Hippocampal formation (tissue), 2 donors: ENCODE data around the gene MYDGF.
A peak's percentile ranks its signal among the peaks of the same experiment; 100 is the strongest.
"Not testable (repeated sequence)": the region's sequence is repeated elsewhere in the genome, so short reads cannot be mapped to it uniquely, and the experiment has no call there.

Experiments used
- DNase-seq, 2 donors: peaks; one replicate each; lab custom pipeline; 2025; lab: John Stamatoyannopoulos, UW

The MYDGF gene

DNA sequence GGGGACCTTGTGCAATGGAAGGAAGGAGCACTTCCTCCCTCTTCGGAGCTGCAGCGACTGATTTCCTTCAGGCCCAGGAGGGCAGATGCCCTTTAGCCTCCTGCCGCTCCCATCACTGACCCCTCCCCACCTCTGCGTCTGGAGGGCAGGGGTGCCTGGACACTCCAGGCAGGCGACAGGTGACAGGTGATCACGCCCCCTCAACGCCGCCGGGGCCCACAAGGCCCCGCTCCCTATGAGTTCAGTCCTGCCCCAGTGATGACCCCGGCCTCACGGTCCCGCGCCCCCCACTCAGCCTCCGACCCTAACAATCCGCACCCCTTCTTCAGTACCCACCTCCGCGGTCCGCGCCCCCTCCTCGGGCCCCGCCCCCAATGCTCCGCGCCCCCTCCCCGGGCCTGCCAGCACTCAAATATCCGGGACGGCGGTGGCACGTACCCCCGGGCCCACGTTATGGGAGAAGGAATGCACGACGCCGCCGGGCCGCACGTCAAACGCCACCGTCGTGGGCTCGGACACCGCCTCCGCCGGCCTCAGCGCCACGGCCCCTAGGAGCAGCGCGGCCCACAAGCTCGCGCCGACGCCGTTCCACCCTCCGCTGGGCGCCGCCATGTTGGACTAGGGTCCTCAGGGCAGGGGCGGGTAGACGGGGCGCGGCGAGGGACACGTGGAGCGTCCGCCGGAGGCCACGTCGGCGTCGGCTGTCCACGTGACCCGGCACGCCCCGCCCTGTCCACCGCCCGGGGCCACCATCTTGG is at the start of gene MYDGF:
Gene MYDGF, minus strand, starts transcription at position 620 of the 758 bp plus-strand sequence. Its CDS starts 8 bp downstream, at position 612.
- peak; percentile 83 to 85 for DNase-seq

DNA sequence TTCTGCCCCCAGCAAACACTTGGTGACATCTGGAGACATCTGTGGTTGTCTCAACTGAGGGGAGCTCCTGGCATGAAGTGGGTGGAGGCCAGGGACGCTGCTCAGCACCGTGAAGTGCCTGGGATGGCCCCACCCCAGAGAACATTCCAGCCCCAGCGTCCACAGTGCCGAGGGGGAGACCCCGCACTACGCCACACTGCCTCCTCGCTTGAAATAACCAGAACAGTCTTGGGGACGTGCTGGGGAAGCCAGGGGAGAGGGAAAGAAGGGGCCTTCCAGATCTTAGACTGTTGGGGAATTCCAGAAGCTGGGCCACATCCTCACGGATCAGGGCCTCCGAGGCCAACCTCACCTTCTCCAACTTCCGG is 49.3 kb upstream of the MYDGF start:
- no peak for DNase-seq

DNA sequence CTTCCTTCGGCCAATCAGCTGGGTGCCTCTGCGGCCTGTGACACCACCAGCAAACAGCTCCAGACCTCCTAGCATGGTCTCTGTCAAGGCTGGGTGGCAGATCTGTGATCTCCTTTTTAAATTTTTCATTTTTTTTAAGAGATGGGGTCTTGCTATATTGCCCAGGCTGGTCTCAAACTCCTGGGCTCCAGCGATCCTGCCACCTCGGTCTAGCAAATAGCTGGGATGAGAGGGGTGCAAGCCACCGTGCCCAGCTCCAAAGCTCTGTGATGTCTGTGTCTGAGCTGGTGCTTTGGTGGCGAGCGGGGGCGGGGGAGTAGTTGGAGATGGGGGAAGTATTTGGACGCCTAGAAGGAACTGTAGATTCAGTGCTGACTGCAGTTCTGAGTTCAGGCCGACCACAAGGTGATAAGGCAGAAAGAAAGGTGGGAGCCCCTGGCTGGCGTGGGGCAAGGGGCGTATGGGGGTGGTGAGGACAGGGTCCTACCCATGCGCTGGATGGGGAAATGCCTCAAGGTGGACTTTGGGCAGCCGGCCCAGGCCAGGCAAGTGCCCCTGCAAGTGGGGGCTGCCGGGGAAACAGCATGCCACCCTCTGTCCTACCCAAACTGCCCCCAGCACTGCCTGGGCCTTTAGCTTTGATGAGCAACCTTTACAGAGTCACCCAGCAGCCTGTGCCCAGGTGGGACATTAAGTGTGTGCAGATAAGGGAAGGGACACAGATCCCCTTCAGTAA is 48.0 kb upstream of the MYDGF start:
- no peak for DNase-seq

DNA sequence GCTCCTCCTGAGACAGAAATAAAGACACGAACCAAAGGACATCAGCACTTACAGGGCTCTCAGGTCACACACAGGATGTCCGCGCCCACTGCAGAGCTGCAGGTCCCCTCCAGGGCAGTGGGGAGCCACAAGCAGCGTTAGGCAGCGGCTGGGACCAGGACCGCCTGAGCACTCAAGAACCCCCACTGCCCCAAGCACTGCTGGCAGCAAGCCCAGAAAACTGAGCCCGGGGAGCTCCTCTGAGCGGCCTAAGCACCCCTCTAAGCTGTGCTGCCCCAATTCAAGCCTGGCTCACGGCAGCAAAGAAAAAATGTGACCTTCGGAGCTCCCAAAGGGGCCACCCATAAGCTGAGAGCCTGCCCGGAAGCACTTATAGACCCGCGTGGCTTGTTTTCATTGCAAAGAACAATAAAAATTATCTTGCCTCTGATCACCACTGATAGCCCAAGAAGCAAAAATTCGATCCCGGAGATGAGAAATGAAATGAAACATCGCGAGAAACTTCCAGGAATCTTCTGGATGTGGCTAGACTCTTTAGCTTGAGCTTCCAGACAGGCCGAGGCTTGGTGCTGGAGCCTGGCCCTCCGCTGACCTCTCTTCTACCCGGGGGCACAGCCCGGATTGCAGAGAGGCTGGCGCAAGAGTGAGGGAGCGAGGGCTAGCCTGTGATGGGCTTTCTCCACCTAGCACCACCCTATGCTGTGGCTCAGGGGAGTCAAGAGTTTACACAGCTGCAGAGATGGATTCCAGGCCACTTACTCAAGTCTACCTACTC is 47.2 kb upstream of the MYDGF start:
- no peak for DNase-seq

DNA sequence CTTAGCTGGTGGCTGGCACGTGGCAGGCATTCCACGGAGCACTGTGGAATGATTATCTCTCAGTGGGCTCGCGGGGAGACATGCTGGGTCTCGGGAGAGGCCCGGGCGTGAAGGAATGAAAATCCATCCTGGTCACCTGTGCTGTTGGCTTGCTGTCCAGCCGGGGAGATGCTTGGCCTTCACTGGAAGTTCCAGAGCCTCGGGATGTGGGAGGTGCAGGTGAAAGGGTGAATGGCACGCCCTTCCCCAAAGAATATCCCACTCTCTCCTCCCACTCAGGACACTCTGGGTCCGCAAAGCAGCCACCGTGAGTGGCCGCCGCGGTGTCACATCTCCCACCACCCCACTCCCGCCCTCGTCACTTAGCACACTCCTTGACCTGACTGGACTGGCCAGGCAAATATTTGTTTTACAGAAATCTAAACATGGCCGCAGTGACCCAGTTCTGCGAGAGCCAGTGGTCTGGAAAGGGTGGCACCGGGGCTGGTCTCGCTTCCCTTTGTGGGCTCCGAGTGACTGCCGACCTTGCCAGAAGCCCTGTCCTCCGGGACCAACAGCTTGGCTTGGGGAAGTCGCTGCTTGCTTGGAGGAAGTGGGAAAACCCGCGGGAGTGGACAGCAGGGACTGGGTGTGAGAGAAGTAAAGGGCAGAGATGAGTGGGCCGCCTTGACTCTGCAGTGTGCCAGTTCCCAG is 45.5 kb upstream of the MYDGF start:
- DNase-seq = no peak

DNA sequence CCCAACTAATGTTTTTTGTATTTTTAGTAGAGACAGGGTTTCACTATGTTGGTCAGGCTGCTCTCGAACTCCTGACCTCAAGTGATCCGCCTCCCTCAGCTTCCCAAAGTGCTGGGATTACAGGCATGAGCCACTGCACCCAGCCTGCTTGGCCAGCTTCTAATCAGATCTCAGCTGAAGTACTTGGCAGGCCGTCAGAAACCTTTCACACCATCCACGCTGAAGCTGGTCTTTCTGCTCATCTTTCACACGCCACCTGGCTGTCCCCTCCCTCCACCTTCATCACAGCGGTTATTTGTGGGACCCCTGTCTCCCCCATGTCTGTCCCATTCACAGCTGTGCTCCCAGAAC is 45.0 kb upstream of the MYDGF start:
- not testable (repeated sequence) for DNase-seq

DNA sequence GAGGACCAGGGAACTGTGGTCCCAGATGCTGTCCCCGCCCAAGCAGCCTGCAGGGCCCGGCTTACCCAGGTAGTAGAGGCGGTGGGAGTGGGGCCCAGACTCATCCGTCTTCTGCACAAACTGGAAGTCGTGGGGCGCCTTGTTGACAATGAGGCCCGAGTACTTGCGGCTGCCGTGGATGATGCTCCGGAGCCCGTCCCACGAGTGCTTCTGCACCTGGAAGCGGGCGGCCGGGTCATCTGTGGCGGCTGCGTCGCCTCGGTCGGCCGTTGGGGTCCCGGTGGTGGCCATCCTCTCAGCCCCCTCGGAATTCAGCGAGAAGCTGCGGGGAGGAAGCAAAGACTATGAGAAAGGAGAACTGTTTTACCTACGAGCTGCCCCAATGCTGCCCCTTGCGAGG is 43.9 kb upstream of the MYDGF start:
- DNase-seq = no peak

DNA sequence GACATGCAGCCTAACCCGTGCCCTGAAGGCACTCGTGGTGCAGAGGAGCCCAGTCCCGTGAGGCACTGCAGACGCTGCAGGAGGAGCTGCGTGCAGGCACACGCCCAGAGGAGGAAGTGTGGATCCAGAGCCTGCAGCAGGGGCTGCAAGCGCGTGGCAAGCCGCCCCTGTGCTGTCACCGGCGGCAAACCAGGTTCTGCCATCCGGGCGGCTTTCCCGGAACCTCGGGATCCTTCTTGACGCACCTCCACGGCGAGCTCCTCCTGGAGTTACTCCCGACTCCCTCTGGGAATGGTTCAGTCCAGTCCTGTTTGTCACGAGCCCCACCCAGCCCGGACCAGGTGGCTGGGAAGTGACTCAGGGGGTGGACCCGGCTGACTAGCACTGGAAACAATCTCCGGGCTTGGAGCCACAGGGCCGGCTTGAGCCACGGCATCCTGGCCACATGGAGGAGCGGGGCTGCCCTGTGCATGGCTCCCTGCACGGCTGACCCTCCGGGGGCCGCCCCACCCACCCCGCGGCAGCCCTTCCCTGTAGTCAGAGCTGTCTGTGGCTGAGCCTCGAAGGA is 43.3 kb upstream of the MYDGF start:
- DNase-seq = no peak

DNA sequence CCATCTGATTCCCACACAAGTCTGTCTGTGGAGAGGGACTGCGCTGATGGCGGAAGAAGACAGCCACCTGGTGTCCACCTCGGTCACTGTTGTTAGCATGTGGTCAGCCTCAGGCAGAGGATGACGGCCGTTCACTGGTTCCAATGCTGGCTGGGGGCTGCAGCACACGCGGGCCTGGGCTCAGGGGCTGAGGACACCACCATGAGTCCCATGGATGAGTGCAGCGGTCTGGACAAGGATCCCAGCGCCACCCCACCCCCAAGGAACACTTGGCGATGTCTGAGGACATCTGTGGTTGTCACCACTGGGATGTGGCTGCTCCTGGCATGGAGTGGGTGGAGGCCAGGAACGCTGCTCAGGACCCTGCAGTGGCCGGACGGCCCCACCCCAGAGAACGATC is 42.6 kb upstream of the MYDGF start:
- no peak for DNase-seq

DNA sequence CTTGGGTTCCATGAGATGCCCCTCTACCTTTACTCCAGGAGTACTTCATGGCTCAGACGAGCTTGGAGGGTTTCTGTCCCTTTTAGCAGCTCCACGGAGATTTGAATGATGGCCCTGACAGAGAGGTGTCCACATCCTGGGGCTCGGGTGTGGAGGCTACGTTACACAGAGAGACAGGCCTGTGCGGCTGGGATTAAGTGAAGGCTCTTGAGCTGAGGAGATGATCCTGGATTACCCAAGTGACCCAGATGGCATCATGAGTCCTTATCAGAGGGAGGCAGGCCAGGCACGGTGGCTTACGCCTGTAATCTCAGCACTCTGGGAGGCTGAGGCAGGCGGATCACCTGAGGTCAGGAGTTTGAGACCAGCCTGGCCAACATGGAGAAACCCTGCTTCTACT is 41.1 kb upstream of the MYDGF start:
- no peak for DNase-seq

DNA sequence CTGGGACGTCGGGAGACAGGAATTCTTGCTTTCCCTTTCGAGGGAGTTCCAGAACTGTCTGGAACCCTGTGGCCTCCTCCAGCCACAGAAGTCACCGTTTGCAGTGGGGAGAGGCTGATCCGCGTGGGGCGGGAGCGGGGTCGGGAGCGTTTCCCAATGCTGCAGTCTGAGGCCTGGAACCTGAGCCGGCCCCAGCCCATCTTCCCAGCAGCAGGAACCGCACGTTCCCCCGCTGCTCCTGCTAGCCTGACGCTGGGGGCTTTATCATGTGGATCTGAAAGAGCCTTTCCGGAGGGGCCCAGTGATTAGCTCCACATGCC is 40.1 kb upstream of the MYDGF start:
- no peak for DNase-seq

DNA sequence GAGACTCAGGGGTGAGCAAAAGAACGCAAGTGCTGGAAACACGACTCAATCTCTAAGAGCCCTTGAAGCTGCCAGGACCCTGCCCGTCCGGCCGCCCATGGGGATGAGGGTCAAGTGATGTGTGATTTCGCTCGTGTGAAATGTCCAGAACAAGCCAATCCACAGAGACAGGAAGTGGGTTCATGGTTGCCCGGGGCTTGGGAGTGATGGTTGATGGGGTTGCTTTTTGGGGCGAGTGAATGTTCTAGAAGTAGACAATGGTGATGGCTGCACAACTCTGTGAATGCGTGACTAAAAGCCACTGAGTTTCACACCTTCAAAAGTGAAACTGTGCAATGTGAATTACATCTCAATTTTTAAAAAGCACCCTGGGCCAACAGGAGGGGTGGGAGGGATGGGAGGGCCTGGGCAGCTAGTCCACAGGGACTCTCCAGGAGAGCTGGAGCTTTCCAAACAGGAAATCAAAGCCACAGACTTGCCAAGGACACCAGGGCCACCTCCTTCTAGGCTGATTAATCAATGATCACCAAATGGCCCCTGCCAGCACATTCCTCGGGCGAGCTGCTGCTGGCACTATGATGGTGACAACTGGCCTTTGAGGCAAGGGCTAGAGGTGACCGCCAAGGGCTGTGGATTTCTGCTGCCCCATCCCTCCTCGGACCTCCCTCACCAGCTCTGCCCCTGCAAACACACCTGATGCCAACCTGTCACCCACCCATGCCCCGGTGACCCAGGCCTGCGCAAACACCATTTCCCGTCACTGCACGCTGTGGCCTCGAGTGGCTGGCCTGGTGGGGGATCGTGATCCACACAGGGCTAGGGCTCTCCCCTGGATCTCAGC is 39.5 kb upstream of the MYDGF start:
- DNase-seq = no peak

DNA sequence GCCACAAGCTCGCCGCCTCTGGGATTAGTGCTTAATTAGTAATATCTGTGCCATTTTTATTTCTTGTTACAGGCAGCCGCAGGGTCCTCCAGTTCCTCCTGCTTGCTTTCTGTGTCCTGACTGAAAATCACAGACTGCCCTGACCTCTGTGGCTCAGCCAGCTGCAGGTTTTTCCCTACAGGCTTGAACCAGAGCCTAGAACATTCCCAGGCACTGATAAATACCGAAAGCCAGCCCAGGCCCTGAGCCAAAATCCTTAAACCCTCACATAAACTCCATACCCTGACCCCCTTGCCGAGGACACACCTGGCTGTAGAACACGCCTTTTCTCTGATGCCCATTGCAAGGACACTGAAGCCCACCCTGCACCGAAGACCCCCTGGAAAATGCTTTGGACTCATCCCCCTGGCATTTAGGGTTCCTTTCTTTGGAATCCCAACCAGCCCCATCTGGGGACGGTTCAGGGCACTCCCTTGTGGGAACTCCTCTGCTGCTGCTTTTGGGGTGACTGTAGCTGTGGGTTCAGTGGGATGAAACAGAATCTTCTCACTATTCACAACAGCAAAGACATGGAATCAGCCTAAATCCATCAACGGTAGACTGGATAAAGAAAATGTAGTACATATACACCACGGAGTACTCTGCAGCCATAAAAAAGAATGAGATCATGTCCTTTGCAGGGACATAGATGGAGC is 38.0 kb upstream of the MYDGF start:
- no peak for DNase-seq

DNA sequence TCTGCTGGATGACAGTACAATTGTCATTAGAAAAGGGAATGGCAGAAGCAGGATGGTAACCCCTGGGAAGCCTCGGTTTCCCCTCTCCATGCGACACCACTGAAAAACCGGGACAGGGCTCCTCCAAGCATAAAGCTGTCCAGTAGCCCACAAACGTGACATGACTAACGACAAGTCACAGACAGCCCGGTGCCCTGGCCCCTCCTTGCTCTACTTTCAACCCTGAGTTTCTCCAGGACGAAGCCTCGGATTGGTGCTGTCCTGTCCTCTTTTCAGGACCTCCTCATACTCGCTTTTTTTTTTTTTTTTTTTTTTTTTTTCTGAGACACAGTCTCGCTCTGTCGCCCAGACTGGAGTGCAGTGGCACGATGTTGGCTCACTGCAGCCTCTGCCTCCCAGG is 37.2 kb upstream of the MYDGF start:
- DNase-seq = no peak

DNA sequence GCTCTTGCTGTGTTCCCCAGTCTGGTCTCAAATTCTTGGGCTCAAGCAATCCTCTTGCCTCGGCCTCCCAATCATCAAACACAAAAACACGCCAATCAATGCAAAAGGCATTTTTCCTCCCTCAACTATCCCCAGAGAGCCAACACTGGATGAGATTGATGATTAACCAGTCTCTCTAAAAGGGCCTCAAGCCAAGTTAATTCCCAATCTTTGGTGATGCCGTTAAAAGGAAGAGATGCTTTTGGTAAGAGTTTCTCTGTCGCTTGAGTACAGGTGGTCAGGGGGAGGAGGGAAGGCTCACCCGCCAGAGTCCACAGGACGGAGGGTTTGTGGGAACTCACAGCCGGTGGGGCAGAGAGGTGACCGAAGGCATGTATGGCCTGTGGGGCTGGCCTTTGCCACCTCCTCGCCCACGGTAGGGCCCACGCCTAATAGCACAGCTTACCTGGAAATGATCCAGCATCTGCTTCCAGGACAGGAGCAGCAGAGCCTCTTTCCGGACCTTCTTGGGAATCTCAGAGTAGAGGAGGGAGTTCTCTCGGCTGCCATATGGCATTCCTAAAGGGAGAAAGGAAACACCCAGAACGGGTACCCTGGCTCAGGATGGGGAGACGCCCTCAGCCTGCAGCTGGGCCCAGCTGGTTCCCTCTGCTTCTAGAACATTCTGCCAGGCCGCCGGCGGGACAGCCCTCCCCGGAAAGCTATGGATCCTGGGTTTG is 35.4 kb upstream of the MYDGF start:
- DNase-seq = no peak

DNA sequence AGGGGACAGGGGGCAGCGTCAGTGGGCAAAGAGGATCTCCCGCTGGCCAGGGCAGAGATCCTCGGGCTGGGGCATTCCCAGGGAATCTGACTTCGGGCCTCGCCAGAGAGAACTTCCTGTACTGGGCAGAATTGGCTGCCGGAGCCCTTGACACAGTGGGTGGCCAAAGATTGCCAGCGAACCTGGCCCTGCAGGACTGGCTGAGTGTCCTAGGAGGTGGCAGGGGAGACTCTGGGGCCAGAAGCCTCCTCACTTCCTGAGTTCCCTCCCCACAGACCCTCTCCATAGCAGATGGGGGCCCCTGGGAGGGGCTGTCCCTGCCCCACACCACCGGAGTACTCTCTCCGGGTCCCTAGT is 34.2 kb upstream of the MYDGF start:
- DNase-seq = no peak

DNA sequence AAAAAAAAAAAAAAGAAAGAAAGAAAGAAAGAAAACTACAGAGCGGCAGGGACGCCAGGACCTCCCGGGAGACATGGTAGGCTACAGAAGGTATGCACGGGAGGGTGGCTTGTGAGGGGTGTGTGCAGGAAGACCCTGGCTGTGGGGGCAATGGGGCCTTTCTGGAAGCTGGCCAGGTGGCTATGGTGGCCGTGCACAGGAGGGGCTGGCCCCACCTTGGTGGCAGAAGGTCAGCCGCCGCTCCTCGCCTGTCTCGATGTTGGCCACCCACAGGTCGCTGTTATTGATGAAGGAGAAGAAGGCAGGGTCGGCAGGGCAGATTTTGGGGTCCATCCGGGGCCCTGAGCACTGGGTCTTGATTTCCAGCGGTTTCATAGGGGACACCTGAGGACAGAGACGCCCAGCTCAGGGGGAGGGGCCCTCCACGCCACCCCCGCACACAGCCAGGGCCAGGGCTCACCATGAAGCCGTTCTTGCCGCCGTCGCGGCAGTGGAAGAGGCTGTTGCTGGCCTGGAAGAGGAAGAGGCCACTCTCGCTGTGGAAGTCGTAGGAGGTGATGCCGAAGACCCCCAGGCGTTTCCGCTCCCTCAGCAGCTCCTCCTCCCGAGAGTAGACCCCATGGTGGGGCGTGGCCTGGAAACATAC is 33.7 kb upstream of the MYDGF start:
- no peak for DNase-seq

DNA sequence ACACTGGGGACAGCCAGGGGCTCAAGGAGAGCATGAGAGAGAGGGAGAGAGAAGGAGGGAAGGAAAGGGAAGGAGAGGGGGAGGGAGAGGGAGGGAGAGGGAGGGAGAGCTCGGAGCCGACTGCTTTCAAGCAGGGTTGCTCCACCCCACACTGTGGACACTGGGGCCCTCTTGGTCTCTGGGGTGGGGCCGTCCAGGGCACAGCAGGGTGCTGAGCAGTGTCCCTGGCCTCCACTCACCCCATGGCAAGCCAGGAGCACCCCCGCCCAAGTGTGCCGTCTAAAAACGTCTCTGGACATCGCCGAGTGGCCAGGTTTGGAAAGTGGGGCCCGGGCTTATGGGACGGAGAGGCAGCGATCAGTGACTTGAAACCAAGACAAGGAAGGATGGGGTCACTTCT is 32.6 kb upstream of the MYDGF start:
- DNase-seq = no peak

DNA sequence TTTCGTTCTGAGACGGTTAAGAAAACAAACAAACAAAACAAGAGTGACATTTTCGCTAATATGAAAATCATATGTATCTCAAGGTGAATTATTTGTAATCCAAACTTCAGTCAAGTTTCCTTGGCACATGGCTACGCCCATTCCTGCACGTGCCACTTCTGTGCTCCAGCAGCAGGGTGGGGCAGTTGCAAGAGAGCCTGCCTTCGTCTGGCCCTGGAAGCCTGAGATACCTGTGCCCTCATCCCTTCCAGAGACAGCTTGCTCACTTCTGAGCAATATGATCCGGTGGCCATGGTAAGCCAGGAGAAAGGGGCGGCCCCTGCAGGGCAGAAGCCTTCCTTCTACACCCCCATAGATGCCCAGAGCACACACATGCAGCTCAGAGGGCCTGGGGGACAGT is 31.4 kb upstream of the MYDGF start:
- DNase-seq = no peak

DNA sequence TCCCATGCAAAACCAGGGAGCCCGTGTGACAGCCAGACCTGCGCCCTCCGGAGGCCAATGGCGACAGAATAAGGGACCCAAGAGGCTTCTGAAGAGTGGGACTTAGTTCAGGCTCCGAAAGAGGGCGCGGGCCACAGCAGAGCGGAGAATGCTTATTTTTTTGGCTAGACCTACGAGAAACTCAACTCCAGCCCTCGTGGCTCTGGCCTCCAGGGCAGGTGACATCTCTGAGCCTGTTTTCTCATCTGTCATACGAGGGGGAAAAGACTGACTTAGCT is 30.5 kb upstream of the MYDGF start:
- DNase-seq = no peak
